Stimulated activated effector memory CD8-positive, alpha-beta T cell treated with anti-CD3 and anti-CD28 coated beads, Interleukin-12 subunit alpha, Interleukin-12 subunit beta, amount 100 ng/mL, for 72 hours (primary cell): Measurements from ENCODE around the gene RASD1.
A peak's percentile ranks its signal among the peaks of the same experiment; 100 is the strongest.

Experiments
- ATAC-seq: fragments of 150-1000 bp; cut with Tn5 transposase; 2 replicates; pipeline ENCODE4 v1.10.0; 2021
- DNase-seq, 2 donors: peaks; one replicate each; pipeline ENCODE4 v3.0.0; 2021 to 2022; ENCODE audit warnings: low spot score in 2 of 2
- H3K27ac Mint-ChIP-seq: one replicate; pipeline ENCODE4 v1.8.0; 2022; ENCODE audit warnings: mild to moderate bottlenecking, mixed read lengths
- H3K36me3 Mint-ChIP-seq: one replicate; pipeline ENCODE4 v1.8.0; 2022; ENCODE audit warnings: mild to moderate bottlenecking, mixed read lengths
- H3K4me1 Mint-ChIP-seq: one replicate; pipeline ENCODE4 v1.8.0; 2022; ENCODE audit warnings: mixed read lengths
- H3K4me3 Mint-ChIP-seq: one replicate; pipeline ENCODE4 v1.8.0; 2022; ENCODE audit warnings: mild to moderate bottlenecking, mixed read lengths
- H3K9me3 Mint-ChIP-seq: one replicate; pipeline ENCODE4 v1.8.0; 2022; ENCODE audit warnings: mixed read lengths

RASD1 gene

GRCh38 chr17:17508019-17508535, 11.9 kb upstream of the RASD1 start:
- Mint-ChIP-seq H3K9me3 (no peaks in the 10 kb centered on the region), H3K4me3 (no peak overlapping the region), H3K4me1 (peaks cover 24% of the 10 kb centered on the region), H3K36me3 (no peaks in the 10 kb centered on the region), H3K27ac (peak overlapping the region; percentile 26)
- ATAC-seq (no peak), DNase-seq (no peak)

- Mint-ChIP-seq H3K4me3 (no peak overlapping the region), H3K27ac (no peak overlapping the region)
Observed at GRCh38 chr17:17507465-17508011, 11.3 kb upstream of the RASD1 start.

DNA sequence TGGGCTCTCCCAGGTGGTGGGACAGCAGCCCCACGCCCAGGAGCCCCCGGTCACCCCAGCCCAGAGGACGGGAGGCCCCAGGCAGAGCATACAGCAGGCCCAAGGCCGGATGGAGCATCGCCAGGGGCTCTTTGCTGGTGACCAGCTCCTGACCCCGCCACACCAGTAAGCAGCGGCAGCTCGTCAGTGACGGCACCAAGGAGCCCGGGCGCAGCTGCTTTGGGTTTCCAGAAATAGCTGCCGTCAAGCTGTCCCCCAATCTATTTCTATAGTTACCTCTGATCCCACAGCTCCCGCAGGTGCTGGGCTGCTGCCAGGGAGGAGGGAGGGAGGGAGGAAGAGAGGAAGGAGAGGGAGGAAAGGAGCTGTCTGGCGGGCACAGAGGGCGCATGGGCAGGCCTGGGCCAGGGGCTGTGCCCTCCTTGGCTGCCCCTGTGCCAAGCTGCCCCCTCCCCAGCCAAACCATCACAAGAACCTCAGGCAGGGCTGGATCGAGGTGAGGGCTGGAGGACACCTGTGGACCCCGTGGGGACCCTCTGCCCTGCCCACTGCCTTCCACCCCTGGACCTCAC, 10.8 kb upstream of the RASD1 start:
- ATAC-seq (no peak), DNase-seq (no peak)
- Mint-ChIP-seq H3K4me3 (no peak overlapping the region), H3K9me3 (no peaks in the 10 kb centered on the region), H3K4me1 (peaks cover 21% of the 10 kb centered on the region), H3K27ac (no peak overlapping the region), H3K36me3 (no peaks in the 10 kb centered on the region)

More at GRCh38 chr17:17507465-17508011, 11.3 kb upstream of the RASD1 start:
- Mint-ChIP-seq H3K4me1 (peaks cover 24% of the 10 kb centered on the region), H3K36me3 (no peaks in the 10 kb centered on the region), H3K9me3 (no peaks in the 10 kb centered on the region)
- no peak for DNase-seq
- ATAC-seq = no peak

- DNase-seq = no peak
- Mint-ChIP-seq H3K4me1 (peaks cover 17% of the 10 kb centered on the region), H3K4me3 (no peak overlapping the region), H3K36me3 (no peaks in the 10 kb centered on the region), H3K9me3 (no peaks in the 10 kb centered on the region), H3K27ac (no peak overlapping the region)
- no peak for ATAC-seq
Observed at GRCh38 chr17:17506181-17506741, 10.1 kb upstream of the RASD1 start.

- Mint-ChIP-seq H3K36me3 (no peaks in the 10 kb centered on the region), H3K4me1 (peaks cover 12% of the 10 kb centered on the region), H3K4me3 (no peak overlapping the region), H3K9me3 (no peaks in the 10 kb centered on the region), H3K27ac (no peak overlapping the region)
- ATAC-seq (no peak), DNase-seq (no peak)
Observed at GRCh38 chr17:17505610-17506171, 9.5 kb upstream of the RASD1 start.

GRCh38 chr17:17505151-17505550, 9.0 kb upstream of the RASD1 start:
- Mint-ChIP-seq H3K27ac (no peak overlapping the region), H3K4me1 (peaks cover 6% of the 10 kb centered on the region), H3K36me3 (no peaks in the 10 kb centered on the region), H3K9me3 (no peaks in the 10 kb centered on the region), H3K4me3 (no peak overlapping the region)
- DNase-seq (no peak), ATAC-seq (no peak)

DNA sequence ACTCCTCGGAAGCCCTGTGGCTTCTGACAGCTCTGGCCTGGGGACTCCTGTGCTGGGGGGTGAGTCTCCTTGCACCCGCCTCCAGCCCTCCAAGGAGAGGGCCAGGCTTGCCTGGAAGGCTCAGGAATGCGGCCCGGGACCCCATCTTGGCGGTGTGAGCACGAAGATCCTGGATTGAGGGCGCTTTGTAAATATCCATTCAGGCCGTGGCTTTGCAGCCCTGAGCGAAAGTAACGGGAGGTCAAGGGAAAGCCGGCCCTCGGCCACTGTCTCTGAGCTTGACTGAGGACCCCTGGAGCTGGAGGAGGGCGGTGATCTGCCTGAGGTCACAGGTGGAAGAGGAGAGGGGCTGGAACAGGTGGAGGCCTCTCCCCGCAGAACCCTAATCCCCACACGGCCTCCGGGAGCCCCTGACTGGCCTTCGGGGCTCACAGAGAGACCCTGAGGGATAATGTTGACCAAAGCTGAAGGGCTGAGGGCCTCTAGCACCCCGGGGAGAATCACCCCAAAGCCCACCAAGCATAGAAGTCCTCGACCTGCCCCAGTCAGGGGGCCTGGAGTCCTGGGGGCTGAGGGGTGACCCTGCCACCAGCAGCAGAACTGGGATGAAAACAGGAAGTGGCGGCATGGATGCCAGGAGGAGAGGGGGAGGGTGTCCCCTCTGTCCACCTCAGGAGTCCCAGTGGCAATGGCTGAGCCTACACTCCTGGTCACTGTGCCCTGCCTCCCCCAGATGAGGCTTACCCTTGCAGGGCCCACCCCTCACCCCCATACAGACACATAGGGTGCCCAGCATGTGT, 8.3 kb upstream of the RASD1 start:
- Mint-ChIP-seq H3K4me1 (peaks cover under 1% of the 10 kb centered on the region), H3K36me3 (no peaks in the 10 kb centered on the region), H3K9me3 (no peaks in the 10 kb centered on the region), H3K27ac (no peak overlapping the region), H3K4me3 (no peak overlapping the region)
- DNase-seq = no peak
- ATAC-seq = no peak

GRCh38 chr17:17503566-17504130, 7.5 kb upstream of the RASD1 start:
- DNase-seq = no peak
- H3K4me3 Mint-ChIP-seq = no peak overlapping the region
- no peak overlapping the region for H3K27ac Mint-ChIP-seq
- no peak for ATAC-seq
- H3K36me3 Mint-ChIP-seq = no peaks in the 10 kb centered on the region
- H3K4me1 Mint-ChIP-seq = no peaks in the 10 kb centered on the region
- H3K9me3 Mint-ChIP-seq = no peaks in the 10 kb centered on the region

DNA sequence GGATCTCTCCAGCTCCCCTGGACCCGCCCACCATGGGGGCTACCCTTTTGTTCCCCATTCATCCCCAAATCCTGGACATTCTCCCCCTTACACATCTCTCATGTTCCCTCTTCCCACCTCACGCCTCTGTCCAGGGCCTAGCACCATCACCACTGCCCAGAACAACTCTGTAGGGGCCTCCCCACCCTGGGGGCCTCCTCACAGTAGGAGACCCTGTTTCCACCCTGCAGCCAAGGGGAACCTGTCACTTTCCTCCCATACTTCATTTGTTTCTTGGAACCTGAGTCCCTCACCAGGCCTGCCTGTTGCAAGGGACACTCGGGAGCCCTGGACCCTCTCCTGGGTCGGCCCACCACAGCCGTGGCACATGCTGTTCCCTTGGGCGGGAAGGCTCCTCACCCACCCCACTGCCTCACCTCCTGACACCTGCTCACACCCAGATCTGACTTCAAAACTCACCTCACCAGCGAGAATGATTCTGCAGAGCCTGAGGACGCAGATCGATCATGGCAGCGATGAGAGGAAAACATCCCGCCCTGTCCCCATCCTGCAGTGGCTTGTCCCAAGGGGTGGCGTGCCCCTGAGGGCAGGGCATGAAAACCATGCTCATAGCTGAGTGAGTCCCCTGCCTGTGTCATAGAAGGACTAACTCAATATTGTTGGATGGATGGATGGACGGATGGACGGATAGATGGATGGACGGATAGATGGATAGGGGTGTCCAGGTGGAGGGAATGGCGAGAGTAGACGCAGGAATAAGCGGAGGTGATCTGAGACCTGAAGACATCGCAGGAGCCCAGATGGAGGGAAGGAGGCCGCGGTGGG, 6.8 kb upstream of the RASD1 start:
- no peaks in the 10 kb centered on the region for H3K9me3 Mint-ChIP-seq
- no peak overlapping the region for H3K27ac Mint-ChIP-seq
- ATAC-seq (no peak), DNase-seq (no peak)
- H3K4me3 Mint-ChIP-seq = no peak overlapping the region
- H3K4me1 Mint-ChIP-seq = no peaks in the 10 kb centered on the region
- H3K36me3 Mint-ChIP-seq = no peaks in the 10 kb centered on the region

DNA sequence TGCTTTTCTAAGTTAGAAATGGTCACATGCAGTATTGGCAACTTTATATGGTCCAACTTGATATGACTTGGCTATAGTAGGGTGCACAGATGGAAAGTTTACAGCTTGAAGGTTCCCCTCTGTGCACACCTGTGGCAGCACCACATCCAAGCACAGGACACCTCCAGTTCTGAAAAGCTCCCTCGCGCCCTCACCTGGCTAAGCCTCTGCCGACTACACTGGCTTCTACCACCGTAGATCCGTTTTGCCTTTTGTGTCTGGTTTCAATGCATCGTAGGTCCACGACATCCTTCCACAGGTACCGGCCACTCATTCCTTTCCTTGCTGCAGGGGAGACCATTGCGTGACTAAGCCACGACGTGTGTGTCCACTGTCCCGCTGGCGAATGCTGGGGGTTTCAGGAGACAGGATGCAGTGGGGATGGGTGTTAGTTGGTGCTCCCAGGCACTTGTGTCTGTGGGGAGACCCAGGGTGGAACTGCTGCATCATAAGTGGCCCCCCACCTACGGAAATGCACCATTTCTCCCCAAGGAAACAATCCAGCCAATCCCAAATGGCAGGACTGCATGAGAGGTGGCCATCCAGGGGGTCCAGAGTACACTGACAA, 4.9 kb upstream of the RASD1 start:
- no peaks in the 10 kb centered on the region for H3K36me3 Mint-ChIP-seq
- no peaks in the 10 kb centered on the region for H3K9me3 Mint-ChIP-seq
- ATAC-seq (no peak), DNase-seq (no peak)
- H3K4me3 Mint-ChIP-seq = no peak overlapping the region
- no peak overlapping the region for H3K27ac Mint-ChIP-seq
- peaks cover 6% of the 10 kb centered on the region for H3K4me1 Mint-ChIP-seq

- no peak for DNase-seq
- no peaks in the 10 kb centered on the region for H3K9me3 Mint-ChIP-seq
- peaks cover 3% of the 10 kb centered on the region for H3K36me3 Mint-ChIP-seq
- H3K27ac Mint-ChIP-seq = no peak overlapping the region
- no peak for ATAC-seq
- H3K4me3 Mint-ChIP-seq = no peak overlapping the region
- peaks cover 15% of the 10 kb centered on the region for H3K4me1 Mint-ChIP-seq
Observed at GRCh38 chr17:17499402-17500145, 3.4 kb upstream of the RASD1 start.

DNA sequence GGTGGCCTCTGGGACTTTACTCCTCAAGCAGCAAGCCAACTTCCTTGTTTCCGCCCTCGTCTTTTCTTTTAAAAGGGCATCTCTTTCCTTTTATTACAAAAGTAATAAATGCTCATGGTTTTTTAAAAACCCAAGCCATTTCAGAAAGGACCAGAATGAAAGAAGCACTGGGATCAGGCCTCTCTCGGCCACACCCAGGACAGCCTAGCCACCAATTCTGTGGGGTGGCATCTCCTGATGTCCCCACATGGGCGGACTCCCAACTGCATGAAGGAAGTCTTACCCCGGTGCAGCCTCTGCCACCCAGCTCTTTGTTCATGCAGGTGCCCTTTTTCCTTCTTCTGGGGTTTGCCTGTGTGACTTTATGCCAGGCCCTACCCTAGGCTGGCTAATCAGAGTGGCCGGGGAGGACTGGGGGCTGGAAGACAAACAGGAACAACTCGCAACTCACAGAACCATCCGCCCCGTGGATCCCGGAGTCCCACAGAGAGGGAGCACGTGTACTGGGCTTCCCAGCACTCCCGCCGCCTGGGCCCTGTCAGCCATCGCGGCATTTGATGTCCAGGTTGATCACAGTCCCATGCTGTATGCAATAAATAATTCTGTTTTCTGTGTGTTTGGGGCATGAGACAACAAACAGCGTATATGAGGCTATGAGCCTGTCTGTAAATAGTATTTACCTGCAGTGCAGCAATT, 2.6 kb upstream of the RASD1 start:
- Mint-ChIP-seq H3K4me1 (peaks cover 15% of the 10 kb centered on the region), H3K27ac (no peak overlapping the region), H3K9me3 (no peaks in the 10 kb centered on the region), H3K4me3 (no peak overlapping the region), H3K36me3 (peaks cover 5% of the 10 kb centered on the region)
- ATAC-seq (no peak), DNase-seq (no peak)

DNA sequence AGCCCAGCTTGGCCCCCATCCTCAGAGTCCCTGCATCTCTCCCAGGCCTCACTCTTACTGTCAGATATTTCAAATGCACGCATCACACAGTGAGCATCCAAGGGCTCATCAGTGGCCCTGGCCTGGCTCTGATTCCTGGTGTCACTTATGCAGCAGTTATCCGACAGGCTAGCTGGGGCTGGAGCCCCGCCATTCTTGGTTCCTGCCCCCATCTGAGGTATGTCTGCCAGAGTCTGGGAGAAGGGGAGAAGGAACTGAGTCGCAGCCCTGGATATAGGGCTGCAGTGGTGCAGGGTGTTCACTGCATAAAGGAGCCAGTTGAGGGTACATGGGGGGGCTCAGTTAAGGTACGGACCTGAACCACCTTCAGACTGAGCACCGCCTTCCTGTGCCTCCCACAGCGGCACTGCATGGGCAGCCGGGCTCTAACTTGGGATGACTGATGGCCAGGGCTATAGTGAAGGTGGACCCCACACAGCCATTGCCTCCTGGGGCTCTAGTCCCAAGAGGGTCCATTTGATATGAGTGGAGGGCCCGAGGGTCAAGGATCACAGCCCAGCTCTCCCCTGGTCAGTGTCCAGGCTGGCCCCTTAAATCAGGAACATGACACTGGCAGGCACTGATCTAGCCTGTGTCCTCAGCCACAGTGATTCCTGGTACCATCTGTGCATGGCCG, 1.8 kb upstream of the RASD1 start:
- Mint-ChIP-seq H3K27ac (no peak overlapping the region), H3K9me3 (no peaks in the 10 kb centered on the region), H3K4me3 (no peak overlapping the region), H3K4me1 (peaks cover 15% of the 10 kb centered on the region), H3K36me3 (peaks cover 5% of the 10 kb centered on the region)
- no peak for ATAC-seq
- DNase-seq = no peak
